Hepatocyte (in vitro differentiated cells): ENCODE data around the gene SLC35E1.

Experiments used
- EZH2phosphoT487 ChIP-seq: fragments of 200-600 bp; sonication (generic); IDR thresholded peaks from one replicate; pipeline ENCODE4 v1.6.1; 2018; ENCODE audit warnings: antibody characterized with exemption, mild to moderate bottlenecking, low read depth, moderate library complexity; ENCODE audit not compliant: unreplicated experiment, severe bottlenecking
- TF ChIP-seq, protein P1 (sequence below): fragments of 200-600 bp; sonication (generic); IDR thresholded peaks from 2 replicates; pipeline ENCODE4 v1.5.1; 2016; ENCODE audit warnings: antibody characterized with exemption, mild to moderate bottlenecking; ENCODE audit not compliant: poor library complexity

DNA sequence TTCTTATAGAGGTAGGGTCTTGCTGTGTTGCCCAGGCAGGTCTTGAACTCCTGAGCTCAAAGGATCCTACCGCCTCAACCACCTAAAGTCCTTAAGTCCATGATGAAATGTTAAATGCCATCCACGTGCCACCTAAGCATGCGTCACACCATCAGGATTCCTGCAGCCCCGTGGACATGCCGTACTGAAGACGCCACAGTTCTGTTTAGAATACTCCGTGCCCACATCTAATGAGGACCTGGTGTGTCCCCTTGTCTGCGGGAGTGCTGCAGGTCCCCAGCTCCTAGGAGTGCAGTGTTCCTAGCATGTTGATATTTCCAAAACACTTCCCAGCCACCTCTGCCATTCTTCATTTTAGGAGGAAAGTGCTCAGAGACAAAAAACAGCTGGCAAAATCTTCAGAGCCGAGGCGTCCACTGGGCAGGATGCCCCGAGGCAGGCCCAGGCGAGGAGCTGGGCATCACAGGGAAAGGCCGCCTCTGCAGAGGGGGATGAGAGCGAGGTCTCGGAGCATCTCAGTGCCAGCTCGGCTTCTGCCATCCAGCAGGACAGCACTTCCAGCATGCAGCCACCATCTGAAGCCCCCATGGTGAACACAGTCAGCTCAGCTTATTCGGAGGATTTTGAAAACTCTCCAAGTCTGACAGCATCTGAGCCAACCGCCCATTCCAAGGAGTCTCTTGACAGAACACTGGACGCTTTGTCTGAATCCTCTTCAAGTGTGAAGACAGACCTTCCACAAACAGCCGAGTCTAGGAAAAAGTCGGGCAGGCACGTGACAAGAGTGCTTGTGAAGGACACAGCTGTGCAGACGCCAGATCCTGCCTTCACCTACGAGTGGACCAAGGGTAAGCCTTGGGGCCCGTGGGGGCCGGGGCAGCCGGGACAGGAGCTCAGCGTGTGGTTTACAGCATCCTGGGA is 62.8 kb downstream of the SLC35E1 start:
- no peak for TF ChIP-seq EZH2phosphoT487
- TF ChIP-seq, protein P1, sequence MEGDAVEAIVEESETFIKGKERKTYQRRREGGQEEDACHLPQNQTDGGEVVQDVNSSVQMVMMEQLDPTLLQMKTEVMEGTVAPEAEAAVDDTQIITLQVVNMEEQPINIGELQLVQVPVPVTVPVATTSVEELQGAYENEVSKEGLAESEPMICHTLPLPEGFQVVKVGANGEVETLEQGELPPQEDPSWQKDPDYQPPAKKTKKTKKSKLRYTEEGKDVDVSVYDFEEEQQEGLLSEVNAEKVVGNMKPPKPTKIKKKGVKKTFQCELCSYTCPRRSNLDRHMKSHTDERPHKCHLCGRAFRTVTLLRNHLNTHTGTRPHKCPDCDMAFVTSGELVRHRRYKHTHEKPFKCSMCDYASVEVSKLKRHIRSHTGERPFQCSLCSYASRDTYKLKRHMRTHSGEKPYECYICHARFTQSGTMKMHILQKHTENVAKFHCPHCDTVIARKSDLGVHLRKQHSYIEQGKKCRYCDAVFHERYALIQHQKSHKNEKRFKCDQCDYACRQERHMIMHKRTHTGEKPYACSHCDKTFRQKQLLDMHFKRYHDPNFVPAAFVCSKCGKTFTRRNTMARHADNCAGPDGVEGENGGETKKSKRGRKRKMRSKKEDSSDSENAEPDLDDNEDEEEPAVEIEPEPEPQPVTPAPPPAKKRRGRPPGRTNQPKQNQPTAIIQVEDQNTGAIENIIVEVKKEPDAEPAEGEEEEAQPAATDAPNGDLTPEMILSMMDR, result no peak
